Brain microvascular endothelial cell (primary cell): ENCODE measurements around the gene ANTXR1.

Experiments used
- DNase-seq: peaks from one replicate; pipeline ENCODE4 v3.0.0-alpha.2; 2020
- H3K27ac ChIP-seq: fragments of 250-450 bp; sonication (Bioruptor Pico); 2 replicates; pipeline ENCODE4 v1.5.1; 2020; ENCODE audit warnings: mild to moderate bottlenecking, moderate library complexity
- H3K27me3 ChIP-seq: fragments of 250-450 bp; sonication (Bioruptor Pico); replicated peaks from 2 replicates; pipeline ENCODE4 v1.5.1; 2020; ENCODE audit warnings: mild to moderate bottlenecking
- H3K36me3 ChIP-seq: fragments of 250-450 bp; sonication (Bioruptor Pico); replicated peaks from 2 replicates; pipeline ENCODE4 v1.5.1; 2020; ENCODE audit warnings: mild to moderate bottlenecking
- H3K4me3 ChIP-seq: 2 replicates; pipeline ENCODE4 v1.5.1; 2011; ENCODE audit warnings: low read depth, mild to moderate bottlenecking, control low read depth, low read length, moderate library complexity
- in situ Hi-C: cut with HindIII; loops from 2 replicates; pipeline ENCODE4 v1.10.0; 2017; ENCODE audit warnings: low sequenced_read_pairs, low pct_ligation_motif_present
- TF ChIP-seq, protein P1 (sequence below): IDR thresholded peaks from 2 replicates; pipeline ENCODE4 v1.5.1; 2011; ENCODE audit warnings: low read depth, mild to moderate bottlenecking, moderate library complexity, low read length, control low read depth, inconsistent platforms; ENCODE audit errors: missing control alignments

ANTXR1 gene

DNA sequence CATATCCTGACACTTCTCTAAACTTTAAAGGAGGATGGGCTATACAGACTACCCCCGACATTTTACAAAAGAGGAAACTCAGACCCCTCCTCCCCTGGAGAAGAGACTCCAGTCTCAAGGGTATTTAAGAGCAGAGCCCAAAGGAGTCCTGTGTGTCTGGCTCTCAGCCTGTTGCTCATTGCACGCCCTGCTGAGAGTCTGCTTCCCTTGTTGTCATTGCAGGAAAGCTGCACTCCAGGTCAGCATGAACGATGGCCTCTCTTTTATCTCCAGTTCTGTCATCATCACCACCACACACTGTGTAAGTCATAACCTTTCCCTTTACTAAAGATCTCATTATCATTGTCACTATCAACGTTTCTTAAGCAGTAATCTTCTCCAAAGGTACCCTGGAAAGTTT is 111.4 kb downstream of the ANTXR1 start:
- peak; percentile 37 for DNase-seq

DNA sequence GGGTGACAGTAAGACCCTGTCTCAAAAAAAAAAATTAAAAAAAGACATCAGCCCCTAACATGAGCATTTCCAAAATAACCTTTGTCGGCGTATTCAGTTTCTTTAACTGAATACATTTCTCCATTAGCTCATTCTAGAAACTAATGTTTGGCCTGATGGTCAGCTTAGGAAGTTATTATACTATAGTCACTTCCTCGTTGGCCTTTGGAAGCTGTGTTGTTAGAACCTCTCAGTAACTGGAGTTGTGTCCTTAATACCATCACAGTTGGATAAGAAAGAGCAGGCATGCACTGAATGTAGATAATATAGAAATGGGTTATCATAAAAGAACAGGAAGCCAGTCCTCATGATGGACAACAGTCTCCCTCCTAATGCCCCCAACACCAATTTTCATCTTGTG is 112.8 kb downstream of the ANTXR1 start:
- Histone ChIP-seq H3K36me3 (peaks cover 5% of the 10 kb centered on the region), H3K4me3 (no peak overlapping the region), H3K27me3 (no peaks in the 10 kb centered on the region), H3K27ac (no peak overlapping the region)
- in situ Hi-C loops = no loop called here
- no peak for DNase-seq
- TF ChIP-seq, protein P1, sequence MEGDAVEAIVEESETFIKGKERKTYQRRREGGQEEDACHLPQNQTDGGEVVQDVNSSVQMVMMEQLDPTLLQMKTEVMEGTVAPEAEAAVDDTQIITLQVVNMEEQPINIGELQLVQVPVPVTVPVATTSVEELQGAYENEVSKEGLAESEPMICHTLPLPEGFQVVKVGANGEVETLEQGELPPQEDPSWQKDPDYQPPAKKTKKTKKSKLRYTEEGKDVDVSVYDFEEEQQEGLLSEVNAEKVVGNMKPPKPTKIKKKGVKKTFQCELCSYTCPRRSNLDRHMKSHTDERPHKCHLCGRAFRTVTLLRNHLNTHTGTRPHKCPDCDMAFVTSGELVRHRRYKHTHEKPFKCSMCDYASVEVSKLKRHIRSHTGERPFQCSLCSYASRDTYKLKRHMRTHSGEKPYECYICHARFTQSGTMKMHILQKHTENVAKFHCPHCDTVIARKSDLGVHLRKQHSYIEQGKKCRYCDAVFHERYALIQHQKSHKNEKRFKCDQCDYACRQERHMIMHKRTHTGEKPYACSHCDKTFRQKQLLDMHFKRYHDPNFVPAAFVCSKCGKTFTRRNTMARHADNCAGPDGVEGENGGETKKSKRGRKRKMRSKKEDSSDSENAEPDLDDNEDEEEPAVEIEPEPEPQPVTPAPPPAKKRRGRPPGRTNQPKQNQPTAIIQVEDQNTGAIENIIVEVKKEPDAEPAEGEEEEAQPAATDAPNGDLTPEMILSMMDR = no peak

More for the DNA sequence above, 111.4 kb downstream of the ANTXR1 start:
- TF ChIP-seq, protein P1 = no peak
- in situ Hi-C loops = no loop called here
- no peak overlapping the region for H3K4me3 ChIP-seq
- peaks cover 5% of the 10 kb centered on the region for H3K36me3 ChIP-seq
- no peaks in the 10 kb centered on the region for H3K27me3 ChIP-seq
- H3K27ac ChIP-seq = no peak overlapping the region

DNA sequence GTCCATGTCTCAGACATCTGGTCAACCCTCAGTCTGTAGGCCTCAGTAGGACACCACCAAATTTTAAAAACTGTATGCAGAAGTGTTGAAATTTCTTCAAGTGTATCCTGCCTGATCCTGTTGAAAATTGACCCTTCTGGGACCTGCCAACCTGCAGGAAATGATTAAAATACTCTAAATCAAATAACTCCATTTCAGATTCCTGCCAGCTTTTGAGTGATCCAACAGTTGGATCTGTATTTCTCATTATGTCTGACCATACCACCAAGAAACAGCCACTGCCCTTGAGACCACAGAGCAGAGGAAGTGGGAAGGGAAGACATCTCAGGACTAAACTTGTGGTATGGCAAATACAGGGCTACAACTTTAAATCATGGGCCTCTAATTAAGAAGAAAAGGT is 113.4 kb downstream of the ANTXR1 start:
- H3K27ac ChIP-seq = no peak overlapping the region
- no peak for DNase-seq
- in situ Hi-C loops = no loop called here
- peaks cover 5% of the 10 kb centered on the region for H3K36me3 ChIP-seq
- no peaks in the 10 kb centered on the region for H3K27me3 ChIP-seq
- TF ChIP-seq, protein P1 = no peak
- no peak overlapping the region for H3K4me3 ChIP-seq

DNA sequence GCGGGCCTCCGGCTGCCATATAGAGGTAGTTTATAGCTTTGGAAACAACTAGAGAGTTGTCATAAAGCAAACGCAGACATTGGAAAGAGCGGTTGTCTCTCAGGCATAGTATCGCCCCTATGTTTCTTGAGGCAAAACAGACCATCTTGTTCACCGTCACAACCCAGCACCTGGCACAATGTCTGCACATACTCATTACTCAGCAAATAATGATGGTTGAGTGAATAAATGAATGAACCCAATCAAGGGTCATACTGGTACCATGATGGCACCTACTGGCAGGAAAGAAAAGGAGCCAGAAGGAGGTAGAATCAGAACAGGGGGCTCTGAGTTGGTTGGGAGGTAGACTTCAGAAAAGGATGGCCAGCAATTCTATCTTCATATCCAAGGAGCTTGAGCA is 118.5 kb downstream of the ANTXR1 start:
- DNase-seq = no peak
- no peak overlapping the region for H3K27ac ChIP-seq
- in situ Hi-C loops = no loop called here
- no peaks in the 10 kb centered on the region for H3K27me3 ChIP-seq
- TF ChIP-seq, protein P1 = no peak
- no peak overlapping the region for H3K4me3 ChIP-seq
- no peaks in the 10 kb centered on the region for H3K36me3 ChIP-seq

DNA sequence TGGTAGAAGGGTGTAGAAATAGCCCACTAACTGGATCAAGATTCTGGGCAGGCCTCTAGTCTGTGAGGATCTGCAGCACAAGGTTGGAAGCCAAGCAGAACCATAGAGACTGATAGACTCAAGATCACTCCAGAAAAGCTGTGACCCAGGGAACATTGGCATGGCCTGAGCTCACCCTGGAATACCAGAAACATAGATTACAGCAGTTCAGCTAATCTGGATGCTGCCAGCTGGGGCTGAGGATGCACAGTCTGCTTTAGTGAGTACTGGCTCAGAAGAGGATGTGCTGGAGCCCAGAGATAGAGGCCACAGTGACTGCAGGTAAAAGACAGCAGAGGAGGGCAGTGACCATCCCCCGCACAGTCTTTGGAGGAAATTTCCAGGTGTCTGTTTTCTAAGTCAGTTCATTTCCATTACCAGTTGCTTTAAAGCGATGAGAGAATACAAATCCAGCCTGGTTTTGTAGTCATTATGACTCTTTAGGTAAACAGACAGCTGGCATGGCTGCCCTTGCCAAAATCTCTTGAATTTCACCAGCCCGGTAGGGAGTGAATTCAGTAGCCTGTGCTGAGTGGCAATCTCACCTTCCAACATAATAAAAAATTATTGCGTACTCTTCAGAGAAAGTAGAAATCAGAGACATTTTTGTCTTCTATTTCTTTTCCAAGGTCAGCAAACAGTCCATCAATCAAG is 119.2 kb downstream of the ANTXR1 start:
- Histone ChIP-seq H3K27ac (no peak overlapping the region), H3K4me3 (no peak overlapping the region), H3K36me3 (no peaks in the 10 kb centered on the region), H3K27me3 (no peaks in the 10 kb centered on the region)
- in situ Hi-C loops = no loop called here
- TF ChIP-seq, protein P1 = no peak
- DNase-seq = no peak
